Measurements from ENCODE around the gene ADM5. TPM values are rescaled to one million over a fixed set of nuclear protein-coding genes. Genes with fewer than 3 reads are reported as not detected.

The ADM5 gene
- total RNA-seq, 1 donor from 2014 or later = 0.52 TPM

DNA sequence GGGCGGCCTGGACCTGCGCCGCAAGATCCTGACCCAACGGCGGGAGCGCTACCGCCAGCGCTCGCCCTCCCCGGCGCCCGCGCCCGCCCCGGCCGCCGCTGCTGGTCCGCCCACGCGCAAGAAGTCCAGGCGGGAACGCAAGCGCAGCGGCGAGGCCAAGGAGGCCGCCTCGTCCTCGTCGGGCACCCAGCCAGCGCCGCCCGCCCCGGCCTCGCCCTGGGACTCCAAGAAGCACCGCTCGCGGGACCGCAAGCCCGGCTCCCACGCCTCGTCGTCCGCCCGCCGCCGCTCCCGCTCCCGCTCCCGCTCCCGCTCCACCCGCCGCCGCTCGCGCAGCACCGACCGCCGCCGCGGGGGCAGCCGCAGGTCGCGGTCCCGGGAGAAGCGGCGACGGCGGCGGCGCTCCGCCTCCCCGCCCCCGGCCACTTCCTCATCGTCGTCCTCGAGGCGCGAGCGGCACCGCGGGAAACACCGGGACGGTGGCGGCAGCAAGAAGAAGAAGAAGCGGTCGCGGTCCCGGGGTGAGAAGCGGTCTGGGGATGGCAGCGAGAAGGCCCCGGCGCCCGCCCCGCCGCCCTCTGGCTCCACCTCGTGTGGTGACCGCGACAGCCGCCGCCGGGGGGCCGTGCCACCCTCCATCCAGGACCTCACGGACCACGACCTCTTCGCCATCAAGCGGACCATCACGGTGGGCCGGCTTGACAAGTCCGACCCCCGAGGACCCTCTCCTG, 37.4 kb upstream of the ADM5 start:
- H3K27ac Mint-ChIP-seq (ENCODE audit: unreplicated experiment) = no peak overlapping the region
- no peak overlapping the region for H3K4me3 Mint-ChIP-seq (ENCODE audit: unreplicated experiment)
- H3K9me3 Mint-ChIP-seq (ENCODE audit: low read depth) = no peaks in the 10 kb centered on the region
- TF ChIP-seq, protein P1, sequence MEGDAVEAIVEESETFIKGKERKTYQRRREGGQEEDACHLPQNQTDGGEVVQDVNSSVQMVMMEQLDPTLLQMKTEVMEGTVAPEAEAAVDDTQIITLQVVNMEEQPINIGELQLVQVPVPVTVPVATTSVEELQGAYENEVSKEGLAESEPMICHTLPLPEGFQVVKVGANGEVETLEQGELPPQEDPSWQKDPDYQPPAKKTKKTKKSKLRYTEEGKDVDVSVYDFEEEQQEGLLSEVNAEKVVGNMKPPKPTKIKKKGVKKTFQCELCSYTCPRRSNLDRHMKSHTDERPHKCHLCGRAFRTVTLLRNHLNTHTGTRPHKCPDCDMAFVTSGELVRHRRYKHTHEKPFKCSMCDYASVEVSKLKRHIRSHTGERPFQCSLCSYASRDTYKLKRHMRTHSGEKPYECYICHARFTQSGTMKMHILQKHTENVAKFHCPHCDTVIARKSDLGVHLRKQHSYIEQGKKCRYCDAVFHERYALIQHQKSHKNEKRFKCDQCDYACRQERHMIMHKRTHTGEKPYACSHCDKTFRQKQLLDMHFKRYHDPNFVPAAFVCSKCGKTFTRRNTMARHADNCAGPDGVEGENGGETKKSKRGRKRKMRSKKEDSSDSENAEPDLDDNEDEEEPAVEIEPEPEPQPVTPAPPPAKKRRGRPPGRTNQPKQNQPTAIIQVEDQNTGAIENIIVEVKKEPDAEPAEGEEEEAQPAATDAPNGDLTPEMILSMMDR (IDR thresholded peaks at IDR 0.05) = no peak
- no peak for DNase-seq (ENCODE audit: low spot score)
- H3K27me3 Mint-ChIP-seq (ENCODE audit: low read depth) = no peaks in the 10 kb centered on the region
- H3K36me3 Mint-ChIP-seq (ENCODE audit: low read depth) = peaks cover 20% of the 10 kb centered on the region
- no peaks in the 10 kb centered on the region for H3K4me1 Mint-ChIP-seq (ENCODE audit: low read depth)

DNA sequence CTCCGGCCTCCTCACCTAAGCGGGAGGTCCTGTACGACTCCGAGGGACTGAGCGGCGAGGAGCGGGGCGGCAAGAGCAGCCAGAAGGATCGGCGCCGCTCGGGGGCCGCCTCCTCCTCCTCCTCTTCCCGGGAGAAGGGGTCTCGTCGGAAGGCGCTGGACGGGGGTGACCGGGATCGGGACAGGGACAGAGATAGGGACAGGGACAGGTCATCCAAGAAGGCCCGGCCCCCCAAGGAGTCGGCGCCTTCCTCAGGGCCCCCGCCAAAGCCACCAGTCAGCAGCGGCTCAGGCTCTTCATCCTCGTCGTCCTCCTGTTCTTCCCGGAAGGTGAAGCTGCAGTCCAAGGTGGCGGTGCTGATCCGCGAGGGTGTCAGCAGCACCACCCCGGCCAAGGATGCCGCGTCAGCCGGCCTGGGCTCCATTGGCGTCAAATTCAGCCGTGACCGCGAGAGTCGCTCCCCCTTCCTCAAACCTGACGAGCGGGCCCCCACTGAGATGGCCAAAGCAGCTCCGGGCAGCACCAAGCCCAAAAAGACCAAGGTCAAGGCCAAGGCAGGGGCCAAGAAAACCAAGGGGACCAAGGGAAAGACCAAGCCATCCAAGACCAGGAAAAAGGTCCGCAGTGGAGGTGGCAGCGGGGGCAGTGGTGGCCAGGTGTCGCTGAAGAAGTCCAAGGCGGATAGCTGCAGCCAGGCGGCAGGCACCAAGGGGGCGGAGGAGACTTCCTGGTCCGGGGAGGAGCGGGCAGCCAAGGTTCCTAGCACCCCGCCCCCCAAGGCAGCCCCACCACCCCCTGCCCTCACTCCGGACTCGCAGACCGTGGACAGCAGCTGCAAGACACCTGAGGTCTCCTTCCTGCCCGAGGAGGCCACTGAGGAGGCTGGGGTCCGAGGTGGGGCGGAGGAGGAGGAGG, 36.6 kb upstream of the ADM5 start:
- Mint-ChIP-seq H3K27ac (ENCODE audit: unreplicated experiment) (no peak overlapping the region), H3K4me3 (ENCODE audit: unreplicated experiment) (no peak overlapping the region), H3K9me3 (ENCODE audit: low read depth) (no peaks in the 10 kb centered on the region), H3K36me3 (ENCODE audit: low read depth) (peaks cover 20% of the 10 kb centered on the region), H3K4me1 (ENCODE audit: low read depth) (no peaks in the 10 kb centered on the region), H3K27me3 (ENCODE audit: low read depth) (no peaks in the 10 kb centered on the region)
- TF ChIP-seq, protein P1 (IDR thresholded peaks at IDR 0.05) = no peak
- no peak for DNase-seq (ENCODE audit: low spot score)

DNA sequence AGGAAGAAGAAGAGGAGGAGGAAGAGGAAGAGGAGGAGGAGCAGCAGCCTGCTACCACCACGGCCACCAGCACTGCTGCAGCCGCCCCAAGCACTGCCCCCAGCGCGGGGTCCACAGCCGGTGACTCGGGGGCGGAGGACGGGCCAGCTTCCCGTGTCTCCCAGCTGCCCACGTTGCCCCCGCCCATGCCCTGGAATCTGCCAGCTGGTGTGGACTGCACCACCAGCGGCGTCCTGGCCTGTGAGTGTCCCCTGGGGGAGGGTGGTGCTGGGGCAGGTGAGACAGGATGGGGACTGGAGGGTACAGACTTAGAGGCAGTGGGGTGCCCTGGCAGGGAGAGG, 36.0 kb upstream of the ADM5 start:
- no peaks in the 10 kb centered on the region for H3K9me3 Mint-ChIP-seq (ENCODE audit: low read depth)
- DNase-seq (ENCODE audit: low spot score) = no peak
- H3K4me3 Mint-ChIP-seq (ENCODE audit: unreplicated experiment) = no peak overlapping the region
- peaks cover 20% of the 10 kb centered on the region for H3K36me3 Mint-ChIP-seq (ENCODE audit: low read depth)
- no peaks in the 10 kb centered on the region for H3K27me3 Mint-ChIP-seq (ENCODE audit: low read depth)
- TF ChIP-seq, protein P1 (IDR thresholded peaks at IDR 0.05) = no peak
- no peaks in the 10 kb centered on the region for H3K4me1 Mint-ChIP-seq (ENCODE audit: low read depth)
- H3K27ac Mint-ChIP-seq (ENCODE audit: unreplicated experiment) = no peak overlapping the region

DNA sequence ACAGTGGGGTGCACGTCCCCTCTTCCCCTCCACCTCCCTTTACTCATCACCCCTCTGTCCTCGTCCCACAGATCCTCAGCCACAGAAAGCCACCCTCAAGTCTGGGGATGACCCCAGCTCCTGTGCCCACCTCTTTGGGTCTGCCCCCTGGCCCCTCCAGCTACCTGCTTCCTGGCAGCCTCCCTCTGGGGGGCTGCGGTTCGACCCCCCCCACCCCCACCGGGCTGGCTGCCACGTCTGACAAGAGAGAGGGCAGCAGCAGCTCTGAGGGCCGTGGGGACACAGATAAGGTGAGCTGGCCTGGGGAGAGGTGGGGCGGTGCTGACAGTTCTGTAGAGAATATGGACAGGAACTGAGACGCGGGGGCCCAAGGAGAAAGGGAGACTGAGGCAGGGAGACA, 34.8 kb upstream of the ADM5 start:
- TF ChIP-seq, protein P1 (IDR thresholded peaks at IDR 0.05) = no peak
- DNase-seq (ENCODE audit: low spot score) = no peak
- Mint-ChIP-seq H3K27ac (ENCODE audit: unreplicated experiment) (no peak overlapping the region), H3K36me3 (ENCODE audit: low read depth) (peaks cover 21% of the 10 kb centered on the region), H3K27me3 (ENCODE audit: low read depth) (no peaks in the 10 kb centered on the region), H3K9me3 (ENCODE audit: low read depth) (no peaks in the 10 kb centered on the region), H3K4me3 (ENCODE audit: unreplicated experiment) (no peak overlapping the region), H3K4me1 (ENCODE audit: low read depth) (no peaks in the 10 kb centered on the region)

DNA sequence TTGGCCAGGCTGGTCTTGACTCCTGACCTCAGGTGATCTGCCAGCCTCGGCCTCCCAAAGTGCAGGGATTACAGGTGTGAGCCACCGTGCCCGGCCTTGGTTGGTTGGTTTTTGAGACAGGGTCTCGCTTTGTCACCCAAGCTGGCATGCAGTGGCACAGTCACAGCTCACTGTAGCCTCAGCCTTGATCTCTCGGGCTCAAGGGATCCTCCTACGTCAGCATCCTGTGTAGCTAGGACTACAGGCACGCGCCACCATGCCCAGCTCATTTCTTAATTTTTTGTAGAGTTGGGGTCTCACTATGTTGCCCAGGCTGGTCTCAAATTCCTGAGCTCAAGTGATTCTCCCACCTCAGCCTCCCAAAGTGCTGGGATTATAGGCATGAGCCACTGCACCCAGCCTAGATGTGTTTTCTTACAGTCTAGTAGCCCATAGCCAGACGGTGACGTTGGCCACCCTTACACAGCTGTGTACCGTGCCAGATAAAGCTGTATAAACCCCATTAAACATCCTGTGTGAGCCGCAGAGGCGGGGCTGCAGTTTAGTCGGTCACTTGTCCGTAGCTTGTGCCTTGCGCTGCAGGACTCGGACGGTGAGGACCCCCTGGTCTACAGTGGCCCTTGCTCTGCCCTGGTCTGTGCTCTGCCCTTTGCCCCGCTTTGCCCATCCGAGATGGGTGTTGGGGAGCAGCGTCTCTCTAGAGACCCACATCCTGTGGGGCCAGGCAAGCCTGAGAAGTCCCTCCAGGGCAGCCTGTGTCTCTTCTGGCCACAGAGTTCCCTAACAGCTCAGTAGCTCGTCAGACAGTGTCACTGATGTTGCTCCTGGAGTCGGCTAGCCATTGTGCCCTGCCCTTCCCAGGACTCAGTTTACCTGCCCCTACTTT, 33.6 kb upstream of the ADM5 start:
- TF ChIP-seq, protein P1 (IDR thresholded peaks at IDR 0.05) = no peak
- H3K36me3 Mint-ChIP-seq (ENCODE audit: low read depth) = peaks cover 20% of the 10 kb centered on the region
- H3K27me3 Mint-ChIP-seq (ENCODE audit: low read depth) = no peaks in the 10 kb centered on the region
- H3K9me3 Mint-ChIP-seq (ENCODE audit: low read depth) = no peaks in the 10 kb centered on the region
- H3K27ac Mint-ChIP-seq (ENCODE audit: unreplicated experiment) = no peak overlapping the region
- no peak for DNase-seq (ENCODE audit: low spot score)
- no peaks in the 10 kb centered on the region for H3K4me1 Mint-ChIP-seq (ENCODE audit: low read depth)
- H3K4me3 Mint-ChIP-seq (ENCODE audit: unreplicated experiment) = no peak overlapping the region
